HG03354 (cell line): ENCODE measurements around the gene GRB14.
A peak's percentile ranks its signal among the peaks of the same experiment; 100 is the strongest.

Source experiments
- ATAC-seq: cut with Tn5 transposase; IDR thresholded peaks from one replicate; pipeline ENCODE4 v1.9.1; 2021; ENCODE audit warnings: mild to moderate bottlenecking; ENCODE audit not compliant: unreplicated experiment, poor library complexity, severe bottlenecking

GRB14 gene

GRCh38 chr2:164620457-164620856 lies 825 bp downstream of the GRB14 start:
- no peak for ATAC-seq

- ATAC-seq = no peak
These were observed 3.8 kb downstream of the GRB14 start for GRCh38 chr2:164617466-164617865.

- ATAC-seq = no peak
These were observed 7.8 kb downstream of the GRB14 start for GRCh38 chr2:164613321-164613982.

GRCh38 chr2:164609790-164610189 lies 11.5 kb downstream of the GRB14 start:
- ATAC-seq = no peak

- ATAC-seq = no peak
These were observed 14.7 kb downstream of the GRB14 start for GRCh38 chr2:164606557-164606956.

GRCh38 chr2:164605295-164605694 lies 16.0 kb downstream of the GRB14 start:
- no peak for ATAC-seq

- no peak for ATAC-seq
These were observed 20.5 kb downstream of the GRB14 start for GRCh38 chr2:164600763-164601162.

GRCh38 chr2:164599954-164600589 lies 21.2 kb downstream of the GRB14 start:
- peak; percentile 100 for ATAC-seq

- no peak for ATAC-seq
These were observed 23.3 kb downstream of the GRB14 start for GRCh38 chr2:164597983-164598382.

GRCh38 chr2:164595031-164595430 lies 26.3 kb downstream of the GRB14 start:
- no peak for ATAC-seq

- no peak for ATAC-seq
These were observed 27.3 kb downstream of the GRB14 start for GRCh38 chr2:164593959-164594358.

GRCh38 chr2:164593541-164593940 lies 27.7 kb downstream of the GRB14 start:
- ATAC-seq = no peak

- ATAC-seq = no peak
These were observed 31.8 kb downstream of the GRB14 start for GRCh38 chr2:164589522-164589921.

- ATAC-seq = no peak
These were observed 40.2 kb downstream of the GRB14 start for GRCh38 chr2:164581050-164581449.

- no peak for ATAC-seq
These were observed 46.4 kb downstream of the GRB14 start for GRCh38 chr2:164574931-164575330.

- no peak for ATAC-seq
These were observed 50.8 kb downstream of the GRB14 start for GRCh38 chr2:164570475-164570874.

- no peak for ATAC-seq
These were observed 51.9 kb downstream of the GRB14 start for GRCh38 chr2:164569378-164569777.

GRCh38 chr2:164568317-164568716 lies 53.0 kb downstream of the GRB14 start:
- no peak for ATAC-seq

GRCh38 chr2:164567335-164567989 lies 53.8 kb downstream of the GRB14 start:
- no peak for ATAC-seq

GRCh38 chr2:164565359-164565758 lies 55.9 kb downstream of the GRB14 start:
- ATAC-seq = no peak

- no peak for ATAC-seq
These were observed 58.6 kb downstream of the GRB14 start for GRCh38 chr2:164562666-164563065.
